ENCODE measurements around the gene FBXO10.
A peak's percentile ranks its signal among the peaks of the same experiment; 100 is the strongest.
"Not testable (repeated sequence)": the region's sequence is repeated elsewhere in the genome, so short reads cannot be mapped to it uniquely, and the experiment has no call there.

FBXO10 gene

DNA sequence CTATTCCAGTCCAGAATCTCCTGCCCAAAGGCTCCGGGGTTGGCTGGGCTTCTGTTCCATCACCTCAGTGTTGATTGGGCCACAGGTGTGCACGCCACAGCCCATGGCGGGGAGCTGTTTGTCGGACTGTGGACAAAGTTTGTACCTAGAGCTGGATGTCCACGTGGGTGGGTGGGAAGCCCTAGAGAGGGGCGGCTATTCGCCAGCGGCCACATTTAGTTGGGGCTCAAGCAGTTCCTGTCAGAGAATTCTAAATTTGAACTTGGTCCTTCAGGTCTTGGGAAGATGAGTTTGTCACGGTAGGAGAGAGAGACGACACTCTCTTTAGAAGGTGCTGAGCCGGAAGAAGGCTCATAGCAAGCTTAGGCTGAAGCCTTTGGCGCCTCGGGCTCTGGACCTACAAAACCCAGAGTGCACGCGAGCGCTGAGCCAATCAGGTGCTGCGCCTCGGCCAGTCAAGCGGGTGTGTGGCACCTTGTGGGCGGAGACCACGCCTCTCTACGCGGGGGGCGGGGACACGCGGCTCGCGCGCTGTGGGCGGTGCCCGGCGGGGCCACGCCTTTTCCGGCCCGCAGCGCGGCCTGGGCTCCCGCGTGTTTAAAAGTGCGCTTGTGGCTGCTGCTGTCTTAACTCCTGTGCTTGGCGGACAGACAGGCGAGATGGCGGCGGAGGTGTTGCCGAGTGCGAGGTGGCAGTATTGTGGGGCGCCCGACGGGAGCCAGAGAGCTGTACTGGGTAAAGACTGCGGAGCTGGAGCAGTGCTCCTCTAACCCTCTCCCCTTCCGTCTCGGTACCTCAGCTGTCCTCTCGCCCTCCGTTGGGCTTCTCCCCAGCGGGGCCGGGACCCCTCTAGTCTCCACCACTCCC is 90.6 kb downstream of the FBXO10 start, which contains the start of gene POLR1E:
Gene POLR1E (plus strand): TSS at position 560 of the 867 bp plus-strand sequence. CDS start 100 bp downstream, at position 660.
- CTCF ChIA-PET = interaction anchor here (0.8 to 1.5 kb wide), 5 partner anchors 9 to 757 kb away, joined by 3 to 5 read pairs (median 4); no protein-coding TSS in a partner anchor
- DNase-seq (ENCODE audit: extremely low spot score) = peak; percentile 100
- POLR2A ChIA-PET = interaction anchor here (0.5 to 1.9 kb wide), 5 partner anchors 16 to 449 kb away, joined by 3 to 4 read pairs (median 3); no protein-coding TSS in a partner anchor

GRCh38 chr9:37480759-37481158 is 95.4 kb downstream of the FBXO10 start:
- ChIA-PET CTCF (interaction anchor here (0.6 to 2.3 kb wide), 16 partner anchors 10 to 606 kb away, joined by 3 to 13 read pairs (median 3); partner anchors contain the start of genes FBXO10 and ZBTB5), POLR2A (no interaction called here)
- TF ChIP-seq, protein P1, sequence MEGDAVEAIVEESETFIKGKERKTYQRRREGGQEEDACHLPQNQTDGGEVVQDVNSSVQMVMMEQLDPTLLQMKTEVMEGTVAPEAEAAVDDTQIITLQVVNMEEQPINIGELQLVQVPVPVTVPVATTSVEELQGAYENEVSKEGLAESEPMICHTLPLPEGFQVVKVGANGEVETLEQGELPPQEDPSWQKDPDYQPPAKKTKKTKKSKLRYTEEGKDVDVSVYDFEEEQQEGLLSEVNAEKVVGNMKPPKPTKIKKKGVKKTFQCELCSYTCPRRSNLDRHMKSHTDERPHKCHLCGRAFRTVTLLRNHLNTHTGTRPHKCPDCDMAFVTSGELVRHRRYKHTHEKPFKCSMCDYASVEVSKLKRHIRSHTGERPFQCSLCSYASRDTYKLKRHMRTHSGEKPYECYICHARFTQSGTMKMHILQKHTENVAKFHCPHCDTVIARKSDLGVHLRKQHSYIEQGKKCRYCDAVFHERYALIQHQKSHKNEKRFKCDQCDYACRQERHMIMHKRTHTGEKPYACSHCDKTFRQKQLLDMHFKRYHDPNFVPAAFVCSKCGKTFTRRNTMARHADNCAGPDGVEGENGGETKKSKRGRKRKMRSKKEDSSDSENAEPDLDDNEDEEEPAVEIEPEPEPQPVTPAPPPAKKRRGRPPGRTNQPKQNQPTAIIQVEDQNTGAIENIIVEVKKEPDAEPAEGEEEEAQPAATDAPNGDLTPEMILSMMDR (IDR thresholded peaks at IDR 0.05; ENCODE audit: control extremely low read depth, extremely low read depth, low read depth, missing control alignments) = no peak
- no peak for DNase-seq (ENCODE audit: extremely low spot score)

More for the DNA sequence above, 90.6 kb downstream of the FBXO10 start, which contains the start of gene POLR1E:
- TF ChIP-seq, protein P1 (IDR thresholded peaks at IDR 0.05; ENCODE audit: control extremely low read depth, extremely low read depth, low read depth, missing control alignments) = no peak

GRCh38 chr9:37477987-37478619 is 98.1 kb downstream of the FBXO10 start:
- POLR2A ChIA-PET; DNase-seq (ENCODE audit: extremely low spot score): not testable (repeated sequence)
- CTCF ChIA-PET = interaction anchor here (1.8 kb wide), 1 partner anchor 20 kb away, joined by 5 read pairs; no protein-coding TSS in a partner anchor

- DNase-seq (ENCODE audit: extremely low spot score); CTCF ChIA-PET; POLR2A ChIA-PET: not testable (repeated sequence)
Observed at GRCh38 chr9:37477443-37477842, 98.7 kb downstream of the FBXO10 start.

DNA sequence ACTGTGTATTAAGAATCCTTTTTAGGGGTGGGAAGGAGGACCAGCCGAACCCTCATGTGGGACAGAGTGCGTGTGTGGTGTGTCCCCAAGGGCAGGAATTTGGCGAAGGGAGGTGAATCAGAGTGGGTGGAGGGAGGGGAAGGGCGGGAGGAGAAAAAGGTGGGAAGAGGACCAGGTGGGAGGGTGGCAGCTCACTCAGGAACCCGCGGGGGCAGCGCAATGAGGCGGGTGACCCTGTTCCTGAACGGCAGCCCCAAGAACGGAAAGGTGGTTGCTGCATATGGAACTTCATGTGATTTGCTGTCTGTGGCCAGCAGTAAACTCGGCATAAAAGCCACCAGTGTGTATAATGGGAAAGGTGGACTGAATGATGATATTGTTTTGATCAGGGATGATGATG is 99.2 kb downstream of the FBXO10 start:
- ChIA-PET CTCF (no interaction called here), POLR2A (no interaction called here)
- no peak for DNase-seq (ENCODE audit: extremely low spot score)
- TF ChIP-seq, protein P1 (IDR thresholded peaks at IDR 0.05; ENCODE audit: control extremely low read depth, extremely low read depth, low read depth, missing control alignments) = no peak

DNA sequence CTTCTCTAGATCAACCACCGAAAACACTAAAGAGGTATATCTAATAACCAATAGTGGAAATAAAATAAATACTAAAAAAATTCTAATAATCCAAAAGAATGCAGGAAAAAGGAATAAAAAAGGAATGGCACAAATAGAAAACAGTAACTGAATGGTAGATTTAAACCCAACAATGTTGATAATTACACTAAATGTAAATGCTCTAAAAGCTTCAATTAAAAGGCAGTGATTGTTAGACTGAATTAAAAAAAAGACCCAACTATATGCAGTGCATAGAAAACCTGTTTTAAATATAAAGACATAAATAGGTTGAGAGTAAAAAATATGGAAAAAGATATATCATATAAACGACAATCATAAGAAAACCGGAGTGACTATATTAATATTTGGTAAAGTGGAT is 101.7 kb downstream of the FBXO10 start:
- TF ChIP-seq, protein P1 (IDR thresholded peaks at IDR 0.05; ENCODE audit: control extremely low read depth, extremely low read depth, low read depth, missing control alignments) = no peak
- no peak for DNase-seq (ENCODE audit: extremely low spot score)
- ChIA-PET CTCF (no interaction called here), POLR2A (no interaction called here)

DNA sequence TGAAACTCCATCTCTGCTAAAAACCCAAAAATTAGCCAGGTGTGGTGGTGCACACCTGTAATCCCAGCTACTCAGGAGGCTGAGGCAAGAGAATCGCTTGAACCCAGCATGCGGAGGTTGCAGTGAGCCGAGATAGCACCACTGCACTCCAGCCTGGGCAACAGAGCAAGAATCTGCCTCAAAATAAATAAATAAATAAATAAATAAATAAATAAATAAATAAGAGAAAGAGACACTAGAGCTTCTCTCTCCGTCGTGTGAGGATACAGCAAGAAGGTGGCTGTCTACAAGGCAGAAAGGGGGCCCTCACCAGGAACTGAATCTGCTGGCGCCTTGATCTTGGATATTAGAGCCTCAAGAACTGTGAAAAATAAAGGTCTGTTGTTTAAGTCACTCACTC is 102.2 kb downstream of the FBXO10 start:
- DNase-seq (ENCODE audit: extremely low spot score); CTCF ChIA-PET; POLR2A ChIA-PET: not testable (repeated sequence)

All from GM10248 (cell line).